ENCODE data around the gene ZNF480. TPM values are rescaled to one million over a fixed set of nuclear protein-coding genes. Genes with fewer than 3 reads are reported as not detected.

ZNF480 gene
- polyA plus RNA-seq, 1 donor from 2014 or later = 7.7 TPM

- Histone ChIP-seq H3K9ac (ENCODE audit: low read length) (no peak overlapping the region), H3K27me3 (ENCODE audit: insufficient read depth, low read depth, low read length) (no peaks in the 10 kb centered on the region), H3K4me2 (ENCODE audit: low read length) (no peak overlapping the region), H3K27ac (ENCODE audit: low read length) (no peak overlapping the region), H2AFZ (ENCODE audit: low read depth, low read length) (no peak overlapping the region), H3K79me2 (replicated peaks; ENCODE audit: insufficient read depth, low read length) (no peaks in the 10 kb centered on the region), H3K36me3 (ENCODE audit: insufficient read depth, low read length) (peaks cover 29% of the 10 kb centered on the region), H3K9me3 (ENCODE audit: low read length) (peaks cover 27% of the 10 kb centered on the region), H3K4me3 (ENCODE audit: low read length) (no peak overlapping the region), H3F3A (ENCODE audit: insufficient read depth, low read length, poor library complexity, severe bottlenecking) (peaks cover 5% of the 10 kb centered on the region), H3K9me2 (ENCODE audit: insufficient read depth, low read length) (no peaks in the 10 kb centered on the region), H4K20me1 (ENCODE audit: insufficient read depth) (no peaks in the 10 kb centered on the region)
- TF ChIP-seq RAD21 (conservative IDR thresholded peaks at IDR 0.05) = no peak
These were observed 69.5 kb downstream of the ZNF480 start for GRCh38 chr19:52366414-52366824.

GRCh38 chr19:52369559-52370340 lies 72.8 kb downstream of the ZNF480 start, which contains the start of gene ZNF880:
TSS of gene ZNF880 (plus strand) at chr19:52369923. CDS start at chr19:52369966, 43 bp downstream.
- no peaks in the 10 kb centered on the region for H3K27me3 ChIP-seq (ENCODE audit: insufficient read depth, low read depth, low read length)
- H4K20me1 ChIP-seq (ENCODE audit: insufficient read depth) = no peaks in the 10 kb centered on the region
- peak within 1 kb of the TSS; percentile 92 for H3K27ac ChIP-seq (ENCODE audit: low read length)
- peaks cover 5% of the 10 kb centered on the region for H3F3A ChIP-seq (ENCODE audit: insufficient read depth, low read length, poor library complexity, severe bottlenecking)
- no peaks in the 10 kb centered on the region for H3K9me2 ChIP-seq (ENCODE audit: insufficient read depth, low read length)
- peak within 1 kb of the TSS; percentile 69 for H2AFZ ChIP-seq (ENCODE audit: low read depth, low read length)
- H3K4me2 ChIP-seq (ENCODE audit: low read length) = peak within 1 kb of the TSS; percentile 58
- TF ChIP-seq MXI1 (conservative IDR thresholded peaks at IDR 0.05; ENCODE audit: poor library complexity, severe bottlenecking) = peak; percentile 86
- peak; percentile 25 for TF ChIP-seq CTCF (IDR thresholded peaks at IDR 0.05; ENCODE audit: poor library complexity, severe bottlenecking)
- TF ChIP-seq TAF1 (IDR thresholded peaks at IDR 0.05; ENCODE audit: low read depth) = no peak
- TF ChIP-seq EZH2 (IDR thresholded peaks at IDR 0.05; ENCODE audit: borderline replicate concordance, insufficient read depth, low read length, poor library complexity, severe bottlenecking) = no peak
- TF ChIP-seq POLR2AphosphoS5 (IDR thresholded peaks at IDR 0.05) = peak; percentile 92
- TF ChIP-seq REST (IDR thresholded peaks at IDR 0.05; ENCODE audit: borderline replicate concordance) = peak; percentile 51
- no peak for TF ChIP-seq RAD21 (conservative IDR thresholded peaks at IDR 0.05)
- peak; percentile 41 for TF ChIP-seq EP300 (conservative IDR thresholded peaks at IDR 0.05; ENCODE audit: poor library complexity, severe bottlenecking)
- no peak for TF ChIP-seq SMC3 (conservative IDR thresholded peaks at IDR 0.05; ENCODE audit: poor library complexity)
- H3K36me3 ChIP-seq (ENCODE audit: insufficient read depth, low read length) = peaks cover 24% of the 10 kb centered on the region
- H3K9ac ChIP-seq (ENCODE audit: low read length) = peak within 1 kb of the TSS; percentile 85
- H3K4me3 ChIP-seq (ENCODE audit: low read length) = peak within 1 kb of the TSS; percentile 71
- peaks cover 22% of the 10 kb centered on the region for H3K9me3 ChIP-seq (ENCODE audit: low read length)
- H3K79me2 ChIP-seq (replicated peaks; ENCODE audit: insufficient read depth, low read length) = no peaks in the 10 kb centered on the region

All from neural cell (in vitro differentiated cells).